HCT116 (cell line): Measurements from ENCODE around the gene SIL1. TPM values are rescaled to one million over a fixed set of nuclear protein-coding genes. Genes with fewer than 3 reads are reported as not detected.

ENCODE experiments used
- ATAC-seq: fragments of 200-7000 bp; cut with Tn5 transposase; 2 replicates; pipeline ENCODE4 v1.9.1; 2020; ENCODE audit warnings: mild to moderate bottlenecking, moderate library complexity
- BruUV-seq: library from RNA; stranded (reverse); fragments of 400-500 nt; replicated peaks from 2 replicates; lab custom pipeline; 2021; lab: Mats Ljungman, UMichigan
- CTCF ChIA-PET: fragments of 300-600 bp; sonication (Branson Sonifier 250); formaldehyde crosslinking; loops from one replicate; lab custom pipeline; 2021; ENCODE audit warnings: antibody characterized with exemption; lab: Charles Lee
- POLR2A ChIA-PET: fragments of 300-600, 350-600 bp; sonication (Branson Sonifier 250); formaldehyde crosslinking; loops from one replicate; lab custom pipeline; 2021; ENCODE audit warnings: antibody characterized with exemption; lab: Charles Lee
- RAD21 ChIA-PET, 2 experiments: fragments of 300-600 bp; sonication (Branson Sonifier 250); formaldehyde crosslinking; loops; one replicate each; lab custom pipeline; 2023; ENCODE audit warnings: low total read pairs in 2 of 2; ENCODE audit not compliant: uncharacterized antibody in 2 of 2, unreplicated experiment in 2 of 2, low non-redundant PET in 1 of 2; lab: Charles Lee
- DNase-seq: peaks from one replicate; pipeline ENCODE4 v3.0.0-alpha.2; 2010; ENCODE audit warnings: low read depth, low spot score
- H2AFZ ChIP-seq: fragments of 200-600 bp; shearing (Covaris generic), sonication (generic); 2 replicates; pipeline ENCODE4 v1.6.1; 2017; ENCODE audit warnings: low read depth, mixed run types, mixed read lengths, antibody characterized with exemption, low read length; ENCODE audit not compliant: poor library complexity, severe bottlenecking
- H3K27ac ChIP-seq: 2 replicates; pipeline ENCODE4 v1.5.1; 2012; ENCODE audit warnings: low read depth, low read length
- H3K27me3 ChIP-seq: fragments of 200-600 bp; sonication (generic); 2 replicates; pipeline ENCODE4 v1.6.1; 2016; ENCODE audit warnings: mixed run types, low read length, mixed read lengths; ENCODE audit not compliant: insufficient read depth
- H3K36me3 ChIP-seq, 2 experiments: fragments of 200-500 bp in 1 of 2; fragments of 200-600 bp in 1 of 2; sonication (Bioruptor generic) in 1 of 2; sonication (generic) in 1 of 2; 2 replicates each; pipeline versions ENCODE4 v1.5.1 to v1.6.1; 2014 to 2016; ENCODE audit warnings: low read length in 2 of 2, inconsistent platforms in 1 of 2, mixed read lengths in 1 of 2, mixed run types in 1 of 2; ENCODE audit not compliant: insufficient read depth in 2 of 2, control insufficient read depth in 1 of 2
- H3K4me1 ChIP-seq, 2 experiments: fragments of 200-600 bp in 1 of 2; sonication (generic) in 1 of 2; 2 replicates each; pipeline versions ENCODE4 v1.5.1 to v1.6.1; 2012 to 2017; ENCODE audit warnings: low read length in 2 of 2, inconsistent platforms in 1 of 2, mild to moderate bottlenecking in 1 of 2, mixed read lengths in 1 of 2, mixed run types in 1 of 2, moderate library complexity in 1 of 2; ENCODE audit not compliant: insufficient read depth in 2 of 2, control insufficient read depth in 1 of 2
- H3K4me2 ChIP-seq: fragments of 200-600 bp; sonication (generic); 2 replicates; pipeline ENCODE4 v1.6.1; 2017; ENCODE audit warnings: mixed run types, low read length, mixed read lengths
- H3K4me3 ChIP-seq, 2 experiments: fragments of 200-600 bp in 1 of 2; sonication (generic) in 1 of 2; replicated peaks in 1 of 2; 2 replicates each; pipeline ENCODE4 v1.5.1; 2011 to 2016; ENCODE audit warnings: low read length in 2 of 2, control low read depth in 1 of 2, low read depth in 1 of 2, mild to moderate bottlenecking in 1 of 2, mixed read lengths in 1 of 2, mixed run types in 1 of 2
- H3K79me2 ChIP-seq: fragments of 200-600 bp; sonication (generic); 2 replicates; pipeline ENCODE4 v1.6.1; 2017; ENCODE audit warnings: mild to moderate bottlenecking, mixed run types, low read length, moderate library complexity, mixed read lengths; ENCODE audit not compliant: insufficient read depth
- H3K9ac ChIP-seq: fragments of 200-600 bp; sonication (generic); 2 replicates; pipeline ENCODE4 v1.6.1; 2016; ENCODE audit warnings: low read length, mixed read lengths
- H3K9me2 ChIP-seq: fragments of 200-600 bp; sonication (generic), shearing (Covaris generic); 2 replicates; pipeline ENCODE4 v1.6.1; 2017; ENCODE audit warnings: mixed run types, mild to moderate bottlenecking, moderate library complexity; ENCODE audit not compliant: insufficient read depth
- H3K9me3 ChIP-seq, 2 experiments: fragments of 200-500 bp in 1 of 2; fragments of 200-600 bp in 1 of 2; sonication (Bioruptor generic) in 1 of 2; sonication (generic) in 1 of 2; 2 replicates each; pipeline ENCODE4 v1.6.1; 2014 to 2017; ENCODE audit warnings: low read length in 2 of 2, mixed read lengths in 2 of 2, inconsistent platforms in 1 of 2, low read depth in 1 of 2, mild to moderate bottlenecking in 1 of 2, mixed run types in 1 of 2, moderate library complexity in 1 of 2; ENCODE audit not compliant: control insufficient read depth in 1 of 2, insufficient read depth in 1 of 2
- H4K20me1 ChIP-seq: fragments of 200-600 bp; sonication (generic), shearing (Covaris generic); 2 replicates; pipeline ENCODE4 v1.6.1; 2017; ENCODE audit warnings: mixed run types, mild to moderate bottlenecking, moderate library complexity; ENCODE audit not compliant: insufficient read depth
- POLR2AphosphoS5 ChIP-seq: IDR thresholded peaks from 2 replicates; pipeline ENCODE4 v1.6.1; 2011; ENCODE audit warnings: mild to moderate bottlenecking, low read depth, low read length, moderate library complexity
- RAD21 ChIP-seq: IDR thresholded peaks from 2 replicates; pipeline ENCODE4 v1.6.1; 2012; ENCODE audit warnings: low read depth, mild to moderate bottlenecking
- SIN3A ChIP-seq: IDR thresholded peaks from 2 replicates; pipeline ENCODE4 v1.6.1; 2012; ENCODE audit warnings: low read depth
- TCF7L2 ChIP-seq: IDR thresholded peaks from 2 replicates; pipeline ENCODE4 v1.7.0; 2011; ENCODE audit warnings: borderline replicate concordance, inconsistent platforms; ENCODE audit not compliant: insufficient read depth, insufficient read length; ENCODE audit errors: extremely low read depth
- YY1 ChIP-seq: IDR thresholded peaks from 2 replicates; pipeline ENCODE4 v1.6.1; 2011; ENCODE audit warnings: low read length, low read depth, moderate library complexity, mild to moderate bottlenecking; ENCODE audit not compliant: insufficient replicate concordance; ENCODE audit errors: extremely low read depth
- intact Hi-C: fragments of 100-400 bp; cut with micrococcal nuclease; formaldehyde crosslinking; loops from 2 replicates; pipeline ENCODE4 v1.10.0; 2022
- total RNA-seq: library from RNA; stranded (reverse); gene quantifications from one replicate; pipeline ENCODE4 v1.2.1, GENCODE V29; 2021; ENCODE audit not compliant: unreplicated experiment
- TF ChIP-seq, protein P1 (sequence below): IDR thresholded peaks from 2 replicates; pipeline ENCODE4 v1.6.1; 2012

Gene SIL1
- total RNA-seq, 1 experiment from 2014 or later: 34.0 TPM

DNA sequence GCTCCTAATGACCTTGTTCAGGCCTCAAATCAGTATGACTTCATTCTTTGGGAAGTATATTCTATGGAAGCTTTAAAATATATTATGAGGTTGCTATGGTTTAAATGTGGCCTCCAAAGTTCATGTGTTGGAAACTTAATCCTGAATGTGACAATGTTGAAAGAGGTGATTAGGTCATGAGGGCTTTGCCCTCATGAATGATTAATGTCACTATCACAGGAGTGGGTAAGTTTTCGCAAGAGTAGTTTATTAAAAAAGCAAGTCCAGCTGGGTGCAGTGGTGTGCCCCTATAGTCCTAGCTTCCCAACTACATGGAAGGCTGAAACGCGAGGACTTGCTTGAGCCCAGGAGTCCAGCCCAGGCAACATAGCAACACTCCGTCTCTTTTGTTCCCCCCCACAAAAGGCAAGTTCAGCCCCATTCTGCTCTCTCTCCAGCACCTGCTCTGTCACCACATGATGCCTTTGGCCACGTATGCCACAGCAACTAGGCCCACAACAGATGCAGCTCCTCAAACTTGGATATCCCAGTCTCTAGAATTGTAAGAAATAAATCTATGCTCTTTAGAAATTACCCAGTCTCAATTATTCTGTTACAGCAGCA, 105.3 kb downstream of the SIL1 start:
- RAD21 ChIA-PET: no interaction called here
- Histone ChIP-seq H3K79me2 (no peaks in the 10 kb centered on the region), H3K4me3 (no peak overlapping the region), H3K9me2 (no peaks in the 10 kb centered on the region), H3K4me1 (no peaks in the 10 kb centered on the region), H3K9me3 (no peaks in the 10 kb centered on the region), H2AFZ (no peak overlapping the region), H3K27me3 (no peaks in the 10 kb centered on the region), H4K20me1 (no peaks in the 10 kb centered on the region)
- no peak for DNase-seq
- intact Hi-C loops: no loop called here
- no TSS peak for BruUV-seq
- no peak for TF ChIP-seq POLR2AphosphoS5
- no peak for TF ChIP-seq TCF7L2
- TF ChIP-seq YY1: no peak
- TF ChIP-seq, protein P1, sequence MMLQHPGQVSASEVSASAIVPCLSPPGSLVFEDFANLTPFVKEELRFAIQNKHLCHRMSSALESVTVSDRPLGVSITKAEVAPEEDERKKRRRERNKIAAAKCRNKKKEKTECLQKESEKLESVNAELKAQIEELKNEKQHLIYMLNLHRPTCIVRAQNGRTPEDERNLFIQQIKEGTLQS: no peak
- TF ChIP-seq, all 23 proteins: peak for 0
- Histone ChIP-seq H3K9ac (no peak overlapping the region), H3K4me2 (no peak overlapping the region), H3K27ac (no peak overlapping the region), H3K36me3 (no peaks in the 10 kb centered on the region)
- ChIA-PET POLR2A (no interaction called here), CTCF (no interaction called here)
- ATAC-seq: no peak

DNA sequence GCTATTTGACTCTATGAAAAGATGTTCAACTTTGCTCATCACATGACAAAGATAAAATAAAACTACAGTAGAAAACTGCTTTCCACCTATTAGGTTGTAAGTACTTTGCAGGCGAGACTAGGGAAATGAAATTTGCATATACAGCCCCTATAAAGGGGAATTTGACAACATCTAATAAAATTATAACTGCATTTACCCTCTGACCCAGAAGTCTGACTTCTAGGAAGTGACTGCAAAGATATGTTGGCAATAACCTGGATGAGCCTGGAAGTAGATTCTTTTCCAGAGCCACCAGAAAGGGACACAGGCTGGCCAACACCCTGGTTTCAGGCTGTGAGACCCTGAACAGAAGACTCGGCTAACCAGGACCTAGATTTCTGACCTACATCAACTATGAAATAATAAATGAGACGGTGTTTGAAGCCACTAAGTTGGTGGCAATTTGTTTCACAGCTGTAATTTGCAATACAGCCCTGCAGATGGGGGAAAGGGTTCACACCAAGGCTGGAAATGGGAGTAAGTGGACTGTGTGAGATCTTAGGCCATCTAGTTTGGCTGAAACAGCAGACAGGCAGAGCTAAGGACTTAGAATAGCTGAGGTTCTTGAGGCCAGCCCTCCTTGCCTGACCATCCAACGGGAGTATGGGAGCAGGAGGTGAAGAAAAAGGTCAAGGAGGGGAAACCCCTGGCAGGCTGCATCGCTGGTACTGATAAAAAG, 106.6 kb downstream of the SIL1 start:
- H3K9me2 ChIP-seq: no peaks in the 10 kb centered on the region
- ChIA-PET RAD21 (no interaction called here), CTCF (no interaction called here), POLR2A (no interaction called here)
- TF ChIP-seq SIN3A (no peak), YY1 (no peak), POLR2AphosphoS5 (no peak), RAD21 (peak; percentile 30; the same call in 1 of the 2 replicates)
- H2AFZ ChIP-seq: no peak overlapping the region
- H3K27ac ChIP-seq: no peak overlapping the region
- H3K9ac ChIP-seq: no peak overlapping the region
- no peak overlapping the region for H3K4me2 ChIP-seq
- H3K36me3 ChIP-seq: no peaks in the 10 kb centered on the region
- no peaks in the 10 kb centered on the region for H3K27me3 ChIP-seq
- intact Hi-C loops: no loop called here
- H4K20me1 ChIP-seq: no peaks in the 10 kb centered on the region
- DNase-seq (no peak), ATAC-seq (no peak)
- no peaks in the 10 kb centered on the region for H3K79me2 ChIP-seq
- no TSS peak for BruUV-seq
- no peak overlapping the region for H3K4me3 ChIP-seq
- no peaks in the 10 kb centered on the region for H3K4me1 ChIP-seq
- no peaks in the 10 kb centered on the region for H3K9me3 ChIP-seq
